GM12874 (cell line): ENCODE measurements around the gene RDH14.

Experiments
- TF ChIP-seq, protein P1 (sequence below): IDR thresholded peaks from 2 replicates; pipeline ENCODE4 v1.5.1; 2011; ENCODE audit warnings: low read depth, mild to moderate bottlenecking, control low read depth, low read length, moderate library complexity; ENCODE audit not compliant: insufficient read depth

The RDH14 gene

DNA sequence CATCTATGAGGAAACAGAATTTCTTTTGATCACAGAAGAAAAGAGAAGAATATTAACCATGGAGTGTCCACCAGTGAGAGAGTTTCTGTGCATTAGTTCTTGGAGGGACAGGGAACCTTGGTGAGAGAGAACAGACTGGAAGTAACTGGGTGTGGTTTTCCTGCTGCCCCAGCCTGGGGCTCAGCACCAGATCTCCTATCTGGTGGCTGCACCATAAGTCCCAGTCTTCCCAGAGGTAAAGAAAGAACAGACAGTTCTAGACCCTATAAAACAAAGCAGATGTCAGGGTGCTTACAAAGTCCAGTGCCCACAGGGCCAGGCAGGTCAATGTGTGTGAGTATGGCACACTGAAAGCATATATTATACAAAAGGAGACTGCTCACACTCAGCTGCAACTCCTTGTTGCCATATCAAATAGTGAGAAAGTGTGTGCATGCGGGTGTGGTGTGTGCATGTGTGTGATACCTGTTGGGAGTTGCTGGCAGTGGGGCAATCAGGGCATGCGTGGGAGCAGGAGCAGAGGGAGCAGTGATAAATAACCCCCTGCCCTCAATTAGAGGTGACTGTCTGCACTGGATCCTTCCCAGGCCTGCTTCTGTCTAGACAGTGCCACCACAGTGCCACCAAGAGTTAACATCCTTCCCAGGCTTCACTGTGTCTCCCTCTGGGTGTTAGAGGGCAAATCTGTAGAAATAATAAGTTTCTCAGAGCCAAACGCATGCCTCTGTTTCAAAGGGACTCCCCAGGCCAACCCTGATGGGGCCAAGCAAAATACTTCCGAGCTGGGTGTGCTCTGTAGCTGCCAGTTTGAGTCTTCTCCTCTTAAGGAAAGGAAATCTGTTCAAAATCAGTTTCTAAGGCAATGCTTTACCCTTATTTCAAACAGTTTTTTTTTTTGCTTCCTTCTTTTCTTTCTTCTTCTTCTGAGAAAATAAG is 45.7 kb downstream of the RDH14 start:
- TF ChIP-seq, protein P1, sequence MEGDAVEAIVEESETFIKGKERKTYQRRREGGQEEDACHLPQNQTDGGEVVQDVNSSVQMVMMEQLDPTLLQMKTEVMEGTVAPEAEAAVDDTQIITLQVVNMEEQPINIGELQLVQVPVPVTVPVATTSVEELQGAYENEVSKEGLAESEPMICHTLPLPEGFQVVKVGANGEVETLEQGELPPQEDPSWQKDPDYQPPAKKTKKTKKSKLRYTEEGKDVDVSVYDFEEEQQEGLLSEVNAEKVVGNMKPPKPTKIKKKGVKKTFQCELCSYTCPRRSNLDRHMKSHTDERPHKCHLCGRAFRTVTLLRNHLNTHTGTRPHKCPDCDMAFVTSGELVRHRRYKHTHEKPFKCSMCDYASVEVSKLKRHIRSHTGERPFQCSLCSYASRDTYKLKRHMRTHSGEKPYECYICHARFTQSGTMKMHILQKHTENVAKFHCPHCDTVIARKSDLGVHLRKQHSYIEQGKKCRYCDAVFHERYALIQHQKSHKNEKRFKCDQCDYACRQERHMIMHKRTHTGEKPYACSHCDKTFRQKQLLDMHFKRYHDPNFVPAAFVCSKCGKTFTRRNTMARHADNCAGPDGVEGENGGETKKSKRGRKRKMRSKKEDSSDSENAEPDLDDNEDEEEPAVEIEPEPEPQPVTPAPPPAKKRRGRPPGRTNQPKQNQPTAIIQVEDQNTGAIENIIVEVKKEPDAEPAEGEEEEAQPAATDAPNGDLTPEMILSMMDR = no peak

DNA sequence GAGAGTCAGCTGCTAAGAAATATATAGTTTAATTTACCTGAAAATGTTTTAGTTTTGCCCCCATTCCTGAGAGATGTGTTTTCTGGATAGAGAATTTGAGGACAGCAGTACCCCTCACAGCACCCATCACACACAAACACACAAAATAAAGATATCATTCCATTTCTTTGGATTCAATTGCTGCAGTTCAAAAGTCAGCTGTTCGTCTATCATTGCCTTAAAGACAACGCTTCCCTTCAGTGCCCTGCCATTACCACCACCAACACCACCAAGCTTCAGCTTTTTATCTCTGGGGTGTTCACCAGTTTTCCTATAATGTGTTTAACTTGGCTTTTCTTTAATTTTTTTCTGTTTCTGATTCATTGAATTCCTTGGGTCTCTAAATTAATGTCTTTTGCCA is 49.7 kb downstream of the RDH14 start:
- TF ChIP-seq, protein P1 = no peak

DNA sequence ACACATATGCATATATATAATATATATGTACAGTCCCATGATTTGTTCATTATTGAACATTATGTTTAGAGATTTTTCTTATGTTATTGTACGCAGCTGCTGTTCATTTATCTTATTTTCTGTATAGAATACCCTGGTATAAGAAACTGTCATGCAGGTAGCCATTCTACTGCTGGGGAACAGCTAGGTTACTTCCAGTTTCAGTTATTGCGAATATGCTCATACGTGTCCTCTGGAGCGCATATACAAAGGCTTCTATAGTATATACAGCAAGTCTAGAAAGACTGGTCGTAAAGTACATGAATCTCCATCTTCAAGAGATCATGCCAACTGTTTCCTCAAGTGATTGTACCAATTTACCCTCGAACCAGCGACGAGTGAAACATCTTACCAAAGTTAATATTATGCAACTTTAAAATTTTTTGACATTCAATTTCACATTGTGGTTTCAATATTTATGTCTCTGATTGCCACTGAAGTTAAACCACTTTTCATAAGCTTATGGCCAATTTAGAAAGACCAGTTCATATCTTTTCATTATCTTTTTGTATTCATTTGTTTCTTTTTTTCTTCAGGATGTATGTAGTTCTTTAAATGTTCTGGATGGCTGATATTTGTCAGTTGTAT is 53.5 kb downstream of the RDH14 start:
- TF ChIP-seq, protein P1 = no peak

DNA sequence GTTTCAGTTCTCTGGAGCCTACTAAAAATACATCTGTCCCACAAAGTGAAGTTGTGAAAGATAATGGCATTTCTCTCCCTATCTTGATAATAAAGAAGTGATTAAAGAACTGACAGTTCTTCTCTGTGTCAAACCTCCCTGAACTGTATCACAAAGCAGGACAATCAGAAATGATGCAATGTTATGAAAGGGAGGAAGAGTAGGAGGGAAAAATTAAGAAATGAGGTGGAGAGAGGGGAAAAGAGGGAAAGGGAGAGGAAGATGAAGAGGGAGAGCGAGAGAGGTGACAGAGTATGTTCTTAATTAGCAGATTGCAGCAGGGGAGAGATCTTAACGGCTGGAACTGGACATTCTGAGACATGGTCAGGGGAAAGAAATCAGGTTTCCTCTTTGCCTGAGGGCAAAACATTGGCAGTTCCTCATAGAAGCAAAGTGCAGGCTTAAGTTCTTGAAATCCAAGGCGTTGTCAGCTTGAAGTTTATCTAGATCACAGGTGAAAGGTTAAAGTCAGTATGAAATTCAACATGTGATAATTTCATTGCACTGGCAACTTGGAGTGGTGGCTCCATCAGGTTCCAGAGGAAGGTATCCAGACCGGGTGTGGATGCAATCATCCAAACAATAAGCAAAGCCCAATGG is 54.6 kb downstream of the RDH14 start:
- TF ChIP-seq, protein P1 = no peak
